Muscle of arm (tissue), 12 donors: ENCODE measurements around the gene HLTF. TPM values are rescaled to one million over a fixed set of nuclear protein-coding genes. Genes with fewer than 3 reads are reported as not detected.

ENCODE experiments used
- DNase-seq: peaks from one replicate; pipeline ENCODE4 v3.0.0-alpha.2; 2013
- polyA plus RNA-seq, 12 donors: library from polyadenylated mRNA; unstranded; fragments of 120-200 nt; gene quantifications; one replicate each; pipeline ENCODE4 v1.2.1, GENCODE V29; 2013; ENCODE audit not compliant: insufficient read length in 12 of 12

HLTF gene
- polyA plus RNA-seq, 12 donors = 15.2 to 32.1 (median 21.3) TPM; not detected in 1

GRCh38 chr3:149020839-149021252 is 65.5 kb downstream of the HLTF start:
- no peak for DNase-seq

- no peak for DNase-seq
These were observed 66.0 kb downstream of the HLTF start for GRCh38 chr3:149020196-149020838.

DNA sequence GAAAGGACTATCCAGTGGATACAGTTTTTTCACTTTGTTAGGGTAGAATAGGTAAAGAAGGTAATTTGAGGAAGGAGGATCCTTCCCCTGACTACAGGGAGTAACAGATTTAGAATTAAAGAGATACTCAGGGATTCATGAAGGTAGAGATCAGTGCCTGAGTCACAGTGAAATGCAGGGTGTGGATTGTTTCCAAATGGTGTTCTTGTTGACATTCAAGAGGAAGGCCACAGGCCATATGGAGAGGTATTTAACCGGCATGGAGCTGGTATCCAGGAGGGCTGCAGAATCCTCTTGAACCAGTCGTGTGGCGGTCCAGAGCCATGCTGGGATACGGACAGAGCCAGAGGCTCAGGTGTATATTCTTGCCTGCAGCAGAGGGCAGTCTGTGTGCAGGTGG is 66.8 kb downstream of the HLTF start:
- no peak for DNase-seq

DNA sequence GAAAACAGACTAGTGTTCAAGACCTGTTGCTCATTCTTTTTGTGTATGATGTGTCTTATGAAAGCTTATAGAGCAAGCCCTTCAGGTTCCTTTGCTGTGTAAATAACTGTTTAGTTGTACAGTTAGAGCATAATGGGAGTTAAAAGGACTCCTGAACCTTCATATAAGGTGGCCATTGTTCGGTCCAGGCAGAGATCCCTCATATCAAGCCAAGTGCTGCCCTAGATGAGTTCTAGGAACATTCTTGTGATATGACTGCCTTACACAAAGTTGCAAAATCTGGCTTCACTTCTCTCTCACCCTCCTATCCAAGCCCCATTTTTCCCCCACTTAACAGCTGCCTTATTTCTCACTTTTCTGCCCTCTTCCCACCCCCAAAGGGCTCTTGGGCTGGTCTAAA is 68.1 kb downstream of the HLTF start:
- DNase-seq = no peak

DNA sequence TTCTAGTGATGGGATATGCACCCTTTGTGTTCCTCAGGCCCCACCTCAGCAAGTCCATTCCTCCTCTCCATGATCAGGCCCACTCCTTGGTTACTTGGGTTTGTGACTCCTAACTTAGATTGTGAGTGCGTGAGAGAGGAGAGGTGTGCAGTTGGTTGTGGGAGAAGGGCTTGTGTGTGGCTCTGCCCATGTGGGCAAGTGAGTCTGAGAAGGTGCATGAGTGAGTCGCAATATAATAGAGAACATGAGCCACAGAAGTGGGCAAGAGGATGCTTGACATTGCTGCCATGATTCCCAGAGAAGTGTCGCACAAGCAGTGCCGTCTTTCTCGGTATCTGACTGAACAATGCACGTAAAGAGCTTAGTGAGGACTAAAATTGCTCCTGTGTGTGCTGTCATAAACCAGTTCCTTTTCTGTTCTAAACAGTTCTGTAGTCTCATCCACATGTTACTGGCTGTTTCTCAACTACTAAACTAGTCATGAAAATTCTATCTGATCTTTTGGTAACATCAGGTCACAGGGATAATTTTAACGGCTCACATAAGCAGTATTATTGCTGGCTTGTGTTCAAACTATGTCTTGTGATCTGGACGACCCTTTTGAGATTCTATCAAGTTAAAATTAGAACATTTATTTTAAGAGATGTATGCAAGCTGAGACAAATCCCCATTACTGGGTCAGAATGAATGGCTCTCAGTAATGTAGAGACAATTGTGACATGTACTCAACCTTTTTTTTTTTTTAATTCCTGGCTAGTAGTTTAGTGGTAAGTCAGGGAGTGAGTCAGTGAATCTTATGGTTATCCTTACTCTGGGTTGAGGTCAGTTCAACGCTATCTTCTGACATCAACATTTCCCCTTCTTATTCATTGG is 69.4 kb downstream of the HLTF start:
- DNase-seq = no peak

- DNase-seq = no peak
These were observed 70.1 kb downstream of the HLTF start for GRCh38 chr3:149016242-149016641.

DNA sequence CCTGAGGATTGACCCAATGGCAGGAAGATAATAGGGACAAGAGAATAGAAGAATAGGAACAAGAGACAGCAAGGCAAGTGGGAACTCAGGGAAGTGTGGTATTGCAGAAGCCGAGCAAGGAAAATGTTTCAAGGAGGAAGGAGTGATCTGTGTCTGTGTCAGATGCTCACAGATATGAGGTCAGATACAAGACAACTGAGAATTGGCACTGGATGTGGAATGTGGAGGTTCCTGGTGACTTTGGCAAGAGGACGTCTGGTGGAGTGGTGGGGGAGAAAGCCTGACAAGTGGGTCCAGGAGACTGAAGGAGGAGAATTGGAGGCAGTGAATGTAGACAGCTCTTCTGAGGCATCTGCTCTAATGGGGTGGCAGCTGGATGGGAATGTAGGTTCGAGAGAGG is 70.9 kb downstream of the HLTF start:
- no peak for DNase-seq

DNA sequence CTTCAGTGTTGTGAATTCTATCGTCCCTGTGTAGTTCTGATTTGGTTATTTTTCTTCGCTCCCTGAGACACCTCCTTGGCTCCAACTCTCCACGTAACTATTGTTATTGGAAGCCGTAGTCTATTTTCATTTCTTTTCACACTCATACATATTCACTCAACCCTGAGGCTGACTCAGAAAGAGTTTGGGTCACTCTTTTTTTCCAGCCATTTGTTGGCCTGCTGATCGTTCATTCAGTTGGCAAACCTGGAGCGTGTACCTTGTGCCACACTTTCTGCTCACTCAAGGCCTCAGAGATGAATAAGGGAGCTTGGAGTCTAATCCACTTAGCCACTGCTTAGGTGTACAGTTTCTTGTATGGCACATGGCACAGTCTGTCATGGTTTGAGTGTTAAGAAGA is 72.6 kb downstream of the HLTF start:
- DNase-seq = no peak

DNA sequence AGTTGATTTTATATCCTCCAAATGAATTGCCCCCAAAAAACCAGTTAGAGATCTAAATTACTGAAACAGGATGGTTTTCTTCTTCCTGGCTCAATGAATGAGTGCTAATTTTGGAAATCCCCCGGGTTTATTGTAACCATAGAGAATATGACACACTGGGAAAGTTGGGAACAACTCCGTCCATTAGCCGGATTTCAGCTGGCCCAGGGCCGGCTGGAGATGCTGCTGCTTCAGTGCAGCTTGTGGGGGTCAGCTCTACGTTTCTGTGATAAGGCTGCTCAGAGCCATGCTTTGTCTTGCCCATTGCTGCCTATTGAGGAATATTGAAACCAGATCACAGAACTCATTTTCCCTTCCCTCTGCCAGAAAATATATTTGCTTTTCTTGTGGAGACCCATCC is 74.7 kb downstream of the HLTF start:
- DNase-seq = no peak

- DNase-seq = no peak
These were observed 75.4 kb downstream of the HLTF start for GRCh38 chr3:149010966-149011365.

- no peak for DNase-seq
These were observed 75.8 kb downstream of the HLTF start for GRCh38 chr3:149010504-149010951.

DNA sequence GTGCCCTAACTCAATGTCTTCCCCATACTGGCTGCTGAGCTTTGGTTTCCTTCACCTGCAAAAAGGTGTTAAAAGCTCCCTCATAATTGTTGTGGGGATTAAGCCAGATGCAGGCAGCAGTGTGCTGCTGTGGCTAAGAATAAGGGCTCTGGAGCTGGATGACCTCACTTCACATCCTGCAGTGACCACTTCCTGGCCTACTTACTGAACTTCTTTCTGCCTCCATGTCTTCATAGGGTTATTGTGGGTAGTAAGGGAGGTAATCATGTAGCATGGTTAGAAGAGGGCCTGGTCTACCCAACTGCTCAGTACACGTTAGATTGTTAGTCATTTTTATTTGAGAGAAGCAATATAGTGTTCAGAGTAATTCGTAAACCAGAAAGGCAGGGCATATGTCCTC is 76.6 kb downstream of the HLTF start:
- DNase-seq = no peak

GRCh38 chr3:149007567-149008257 is 78.6 kb downstream of the HLTF start:
- DNase-seq = no peak

DNA sequence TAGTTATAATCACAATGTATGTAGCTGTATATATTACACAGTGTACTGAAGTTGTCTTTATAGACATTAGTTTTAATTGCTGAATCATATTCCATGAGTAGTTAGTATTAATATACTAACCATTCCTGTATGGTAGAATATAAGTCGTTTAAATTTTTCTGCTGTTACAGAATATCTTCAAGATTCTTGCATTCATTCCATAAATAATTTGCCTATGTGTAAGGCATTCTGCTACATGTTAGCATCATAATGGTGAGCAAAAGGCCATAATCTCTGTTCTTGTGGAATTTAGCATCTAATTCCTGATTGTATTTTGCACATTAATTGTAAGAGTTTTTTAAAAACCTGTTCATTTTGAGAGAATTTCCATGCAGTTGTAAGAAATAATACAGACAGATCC is 80.9 kb downstream of the HLTF start:
- no peak for DNase-seq

- no peak for DNase-seq
These were observed 81.7 kb downstream of the HLTF start for GRCh38 chr3:149004622-149005021.

GRCh38 chr3:149003653-149004305 is 82.6 kb downstream of the HLTF start:
- no peak for DNase-seq

GRCh38 chr3:149001727-149002126 is 84.6 kb downstream of the HLTF start:
- no peak for DNase-seq

DNA sequence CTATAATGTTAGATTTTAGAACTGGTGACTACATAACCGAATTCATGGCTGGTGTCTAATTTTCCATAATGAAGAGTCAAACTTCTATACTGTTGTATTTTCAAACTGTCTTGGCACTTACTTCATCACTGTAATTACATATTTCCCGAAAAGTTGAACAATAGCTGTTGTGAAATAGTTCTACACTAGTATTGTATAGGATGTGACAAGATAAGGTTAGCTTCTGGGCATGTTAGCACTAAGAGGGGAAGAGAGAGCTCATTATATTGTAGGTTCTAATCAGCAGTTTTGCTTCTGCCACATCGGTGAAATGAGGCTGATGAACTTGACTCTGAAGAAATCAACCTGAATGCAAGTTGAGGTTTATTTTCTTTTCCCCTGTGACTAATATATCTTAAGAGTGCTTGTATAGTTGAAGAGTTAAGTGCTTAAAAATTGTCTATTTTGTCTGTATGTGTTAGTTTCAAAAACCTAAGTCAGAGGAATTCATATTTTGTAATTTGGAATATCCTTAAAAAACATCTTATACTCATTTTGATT is 86.1 kb downstream of the HLTF start:
- no peak for DNase-seq

DNA sequence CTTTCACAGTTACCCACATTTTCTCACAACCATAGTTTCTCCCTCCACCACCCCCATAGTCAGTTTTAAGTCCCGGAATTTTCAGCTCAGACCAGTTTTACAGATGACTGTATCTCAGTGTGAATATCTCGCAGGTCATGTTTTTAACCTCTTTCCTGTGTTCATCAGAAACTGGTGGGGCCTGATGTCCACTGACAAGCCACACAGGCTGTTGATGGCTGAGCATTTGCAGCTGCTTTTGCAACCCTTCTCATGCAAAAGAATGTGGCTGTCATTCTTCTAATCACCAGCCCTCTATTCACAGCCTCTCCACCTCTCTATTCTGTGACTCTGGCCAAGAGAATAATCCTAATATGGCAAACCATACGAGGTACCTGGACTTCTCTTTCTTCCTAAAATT is 86.5 kb downstream of the HLTF start:
- DNase-seq = no peak

DNA sequence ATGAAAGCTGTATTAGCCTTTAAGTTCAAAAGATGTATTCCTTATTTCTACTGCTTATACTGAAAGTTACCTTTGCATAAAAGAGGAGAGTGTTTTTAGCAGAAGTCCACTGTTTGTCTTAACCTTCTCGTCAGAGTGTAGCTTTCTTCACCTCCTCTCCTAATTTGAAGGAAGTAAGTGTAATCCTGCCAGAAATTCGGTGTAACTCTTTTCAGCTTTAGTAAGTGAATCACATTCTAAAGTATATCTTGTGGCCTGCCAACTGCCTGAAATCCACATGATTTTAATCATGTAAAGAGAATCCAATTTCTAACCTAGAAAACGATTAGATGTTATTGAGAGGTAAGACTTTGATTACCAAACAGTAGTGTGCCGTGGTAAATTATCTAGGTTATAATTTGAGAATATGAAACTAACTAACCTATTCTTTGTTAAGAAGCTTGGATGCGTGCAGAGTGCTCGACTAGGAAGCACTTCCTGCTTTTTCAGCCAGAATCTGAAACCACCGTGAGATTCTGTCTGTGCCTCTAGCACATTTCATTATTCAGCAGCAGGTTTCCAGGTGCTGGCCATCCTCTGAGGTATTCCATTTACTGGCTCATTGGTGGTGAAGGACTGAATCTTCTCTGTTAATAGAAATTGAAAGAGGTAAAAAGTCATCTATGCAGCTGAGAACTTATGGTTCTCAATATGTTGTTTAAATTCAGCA is 87.5 kb downstream of the HLTF start:
- no peak for DNase-seq

GRCh38 chr3:148998297-148998696 is 88.0 kb downstream of the HLTF start:
- no peak for DNase-seq
